GM12891 (cell line): Measurements from ENCODE around the gene METTL9.
"Not testable (repeated sequence)": the region's sequence is repeated elsewhere in the genome, so short reads cannot be mapped to it uniquely, and the experiment has no call there.

Source experiments
- DNase-seq: peaks from one replicate; pipeline ENCODE4 v3.0.0; 2011; ENCODE audit warnings: low spot score; ENCODE audit not compliant: insufficient read length
- FAIRE-seq: peaks from 2 replicates; lab custom pipeline; 2011; peaks lifted over from hg19 to GRCh38; lab: Jason Lieb, UNC
- PAX5 ChIP-seq: IDR thresholded peaks from 2 replicates; pipeline ENCODE4 v1.6.1; 2011; ENCODE audit warnings: low read length, moderate library complexity, mild to moderate bottlenecking; ENCODE audit not compliant: insufficient read depth, severe bottlenecking
- POLR2A ChIP-seq: IDR thresholded peaks from 2 replicates; pipeline ENCODE4 v1.6.1; 2011; ENCODE audit warnings: low read depth, low read length, control low read depth
- POLR2AphosphoS5 ChIP-seq: IDR thresholded peaks from 2 replicates; pipeline ENCODE4 v1.6.1; 2011; ENCODE audit warnings: low read depth, low read length, control low read depth
- POU2F2 ChIP-seq: IDR thresholded peaks from 2 replicates; pipeline ENCODE4 v1.6.1; 2011; ENCODE audit warnings: low read depth, mild to moderate bottlenecking, control low read depth, low read length, moderate library complexity
- SPI1 ChIP-seq: IDR thresholded peaks from 2 replicates; pipeline ENCODE4 v1.6.1; 2011; ENCODE audit warnings: low read depth, low read length, control low read depth
- TAF1 ChIP-seq: IDR thresholded peaks from 2 replicates; pipeline ENCODE4 v1.6.1; 2011; ENCODE audit warnings: low read depth, low read length, control low read depth

Gene METTL9

GRCh38 chr16:21580807-21581206 lies 18.6 kb upstream of the METTL9 start:
- DNase-seq (no peak), FAIRE-seq (no peak)
- TF ChIP-seq POLR2A, result no peak
- no peak for TF ChIP-seq POU2F2
- no peak for TF ChIP-seq POLR2AphosphoS5
- TF ChIP-seq TAF1, result no peak
- TF ChIP-seq SPI1, result no peak
- no peak for TF ChIP-seq PAX5

GRCh38 chr16:21584817-21585216 lies 14.6 kb upstream of the METTL9 start:
- TF ChIP-seq SPI1 (no peak), POLR2A (no peak), TAF1 (no peak), POU2F2 (no peak), POLR2AphosphoS5 (no peak), PAX5 (no peak)
- DNase-seq (no peak), FAIRE-seq (no peak)

- FAIRE-seq, result not testable (repeated sequence)
These were observed 10.8 kb upstream of the METTL9 start for GRCh38 chr16:21588593-21588992.

GRCh38 chr16:21589551-21589950 lies 9.8 kb upstream of the METTL9 start:
- FAIRE-seq, result no peak
- TF ChIP-seq POLR2AphosphoS5, result no peak
- no peak for TF ChIP-seq SPI1
- no peak for TF ChIP-seq PAX5
- TF ChIP-seq POLR2A, result no peak
- no peak for TF ChIP-seq POU2F2
- no peak for TF ChIP-seq TAF1

More at GRCh38 chr16:21588593-21588992, 10.8 kb upstream of the METTL9 start:
- DNase-seq, result not testable (repeated sequence)

GRCh38 chr16:21590287-21590686 lies 9.1 kb upstream of the METTL9 start:
- DNase-seq, result no peak
- FAIRE-seq, result no peak
- TF ChIP-seq TAF1 (no peak), SPI1 (no peak), PAX5 (no peak), POLR2AphosphoS5 (no peak), POLR2A (no peak), POU2F2 (no peak)

More at GRCh38 chr16:21589551-21589950, 9.8 kb upstream of the METTL9 start:
- no peak for DNase-seq

- TF ChIP-seq POU2F2 (no peak), POLR2A (no peak), POLR2AphosphoS5 (no peak), TAF1 (no peak), PAX5 (no peak), SPI1 (no peak)
- DNase-seq (no peak), FAIRE-seq (no peak)
These were observed 8.6 kb upstream of the METTL9 start for GRCh38 chr16:21590796-21591195.

- TF ChIP-seq POLR2A, result no peak
- no peak for TF ChIP-seq TAF1
- TF ChIP-seq PAX5, result no peak
- DNase-seq, result no peak
- FAIRE-seq, result no peak
These were observed 7.2 kb upstream of the METTL9 start for GRCh38 chr16:21592191-21592590.

GRCh38 chr16:21593530-21594289 lies 5.7 kb upstream of the METTL9 start:
- no peak for FAIRE-seq
- TF ChIP-seq TAF1 (no peak), SPI1 (no peak), POLR2A (no peak), POLR2AphosphoS5 (no peak), POU2F2 (no peak), PAX5 (no peak)
- DNase-seq, result no peak

GRCh38 chr16:21597561-21598030 lies 1.8 kb upstream of the METTL9 start:
- no peak for TF ChIP-seq PAX5
- TF ChIP-seq POLR2A, result no peak
- no peak for TF ChIP-seq POU2F2
- no peak for DNase-seq
- FAIRE-seq, result no peak

GRCh38 chr16:21598206-21598605 lies 1.2 kb upstream of the METTL9 start:
- TF ChIP-seq PAX5 (no peak), POLR2A (no peak), POLR2AphosphoS5 (no peak), POU2F2 (no peak), TAF1 (no peak), SPI1 (no peak)
- DNase-seq, result no peak
- no peak for FAIRE-seq
